Activated CD8-positive, alpha-beta memory T cell treated with anti-CD3 and anti-CD28 coated beads for 48 hours (primary cell): ENCODE measurements around the gene DPP10.
"Not testable (repeated sequence)": the region's sequence is repeated elsewhere in the genome, so short reads cannot be mapped to it uniquely, and the experiment has no call there.

Experiments
- DNase-seq, 3 experiments: peaks; one replicate each; pipeline ENCODE4 v3.0.0-alpha.2; 2020; ENCODE audit warnings: low read depth in 2 of 3, low spot score in 2 of 3

Gene DPP10

GRCh38 chr2:115389898-115390565 is 947.6 kb downstream of the DPP10 start:
- DNase-seq, result no peak

DNA sequence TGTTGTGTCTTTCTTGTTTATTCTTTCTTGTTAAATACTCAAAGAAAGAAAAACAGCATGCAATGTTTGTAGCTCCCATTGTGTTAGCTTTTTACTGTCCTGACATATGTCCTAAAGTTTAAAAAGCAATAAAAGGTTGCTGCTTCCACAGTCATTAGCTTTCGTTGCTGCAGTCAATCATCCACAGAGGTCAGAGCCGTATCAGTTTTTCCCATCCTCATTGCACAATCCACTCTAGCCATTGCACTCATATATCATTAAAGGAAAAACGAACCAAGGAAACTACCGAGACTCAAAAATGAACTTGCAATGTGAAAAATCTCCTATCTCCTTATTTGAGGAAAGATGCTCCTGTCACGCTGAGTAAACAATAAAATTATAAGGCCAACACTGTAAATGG is 954.1 kb downstream of the DPP10 start:
- DNase-seq, result no peak

DNA sequence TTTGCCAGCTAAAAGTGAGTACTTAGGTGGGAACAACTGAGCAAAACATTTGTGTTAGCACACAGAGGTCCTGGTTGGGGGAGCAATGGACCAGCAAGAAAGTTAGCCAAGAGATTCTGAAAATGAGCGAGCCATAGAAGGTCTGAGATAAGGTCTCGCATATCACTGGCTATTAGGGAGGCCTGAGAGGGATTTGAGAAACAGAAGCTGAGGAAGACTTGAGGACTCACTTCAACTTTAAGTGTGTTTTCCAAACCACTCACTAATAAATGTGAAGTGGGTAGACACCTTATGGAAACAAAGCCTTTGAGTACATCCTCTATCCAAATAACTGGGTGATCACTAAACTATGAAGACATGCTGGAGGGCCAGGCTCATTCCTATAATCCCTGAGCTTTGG is 958.5 kb downstream of the DPP10 start:
- DNase-seq, result no peak

DNA sequence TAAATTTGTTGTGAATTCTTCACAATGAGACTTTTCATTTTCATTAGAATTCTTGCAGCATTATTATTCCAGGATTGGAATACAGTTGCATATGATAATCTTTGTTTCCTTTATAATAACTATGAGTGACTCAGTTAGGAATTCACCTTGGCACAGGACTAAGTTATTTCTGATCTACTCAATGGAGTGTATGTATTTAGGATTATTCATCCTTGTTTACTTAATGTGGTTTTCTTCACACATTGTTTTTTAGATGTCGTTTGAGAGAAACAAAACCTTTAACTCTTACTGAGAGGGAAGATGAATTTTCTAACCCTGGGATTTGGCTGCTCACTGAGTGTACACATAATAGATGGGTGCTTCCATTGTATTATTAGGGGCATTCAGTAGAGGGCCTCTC is 970.1 kb downstream of the DPP10 start:
- DNase-seq, result no peak

DNA sequence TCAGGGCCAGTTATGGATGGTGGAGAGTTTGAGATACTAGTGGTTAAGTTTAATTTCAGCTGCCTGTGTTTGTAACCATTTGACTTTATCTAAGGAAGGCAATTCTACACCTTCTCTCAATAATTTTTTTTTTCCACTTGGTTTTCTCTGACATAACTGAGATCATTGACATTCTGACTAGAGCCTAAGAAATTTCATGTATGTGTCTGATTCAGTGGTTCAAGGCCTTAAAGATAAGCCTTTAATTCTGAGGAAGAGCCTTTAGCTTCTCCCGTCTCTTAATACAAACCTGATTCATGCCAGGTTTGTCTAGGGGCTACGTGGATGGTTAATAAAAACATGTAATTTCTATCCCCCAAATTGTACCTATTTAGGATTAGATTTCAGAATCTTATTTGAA is 971.4 kb downstream of the DPP10 start:
- no peak for DNase-seq

DNA sequence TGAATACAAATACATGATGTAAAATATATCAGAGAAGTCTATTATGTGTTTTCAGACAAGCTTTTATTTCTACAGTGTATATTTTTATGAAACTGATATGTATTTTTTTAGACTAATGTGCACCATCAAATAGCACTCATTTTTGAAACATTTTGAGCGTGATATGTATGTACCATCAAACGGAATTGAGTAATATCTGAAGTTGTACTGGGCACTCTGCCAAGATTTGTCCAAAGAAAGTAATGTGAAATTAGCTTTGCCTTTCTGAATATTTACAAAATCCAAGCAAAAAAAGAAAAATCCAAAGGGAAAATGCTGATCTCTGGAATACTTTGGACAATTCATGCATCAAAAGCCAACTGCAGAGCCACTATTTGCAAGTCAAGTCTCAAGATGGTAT is 972.0 kb downstream of the DPP10 start:
- DNase-seq, result no peak

- no peak for DNase-seq
Observed at GRCh38 chr2:115422004-115422634, 979.7 kb downstream of the DPP10 start.

GRCh38 chr2:115427436-115427835 is 985.0 kb downstream of the DPP10 start:
- DNase-seq, result no peak

GRCh38 chr2:115440746-115441145 is 998.3 kb downstream of the DPP10 start:
- DNase-seq, result not testable (repeated sequence)

DNA sequence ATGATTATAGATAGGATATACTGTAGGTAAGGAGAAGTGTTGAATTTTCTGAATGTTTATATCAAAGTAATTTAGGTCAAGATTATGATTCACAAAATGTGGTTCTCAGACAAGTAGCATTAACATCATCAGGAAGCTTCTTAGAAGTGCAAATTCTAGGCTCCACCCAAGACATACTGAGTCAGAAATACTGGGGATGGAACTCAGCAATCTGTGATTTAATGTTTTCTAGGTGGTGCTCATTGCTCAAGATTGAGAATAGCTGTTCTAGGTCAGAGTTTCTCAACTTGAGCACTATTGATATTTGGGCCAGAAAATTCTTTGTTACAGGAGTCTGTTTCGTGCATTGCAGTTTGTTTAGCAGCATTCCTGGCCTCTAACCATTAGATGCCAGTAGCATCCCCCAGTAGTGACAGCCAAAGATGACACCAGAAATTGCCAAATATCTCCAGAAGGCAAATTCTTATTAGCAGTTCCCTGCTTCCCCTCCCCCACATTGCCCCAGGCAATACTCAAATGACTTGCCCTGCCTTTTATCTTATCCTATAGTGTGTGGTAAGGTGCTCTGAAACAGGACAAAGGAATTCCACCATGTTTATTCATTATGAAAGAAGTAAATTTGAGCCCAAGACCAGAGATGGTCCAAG is 1001.2 kb downstream of the DPP10 start:
- DNase-seq, result no peak

GRCh38 chr2:115460008-115460407 is 1017.6 kb downstream of the DPP10 start:
- no peak for DNase-seq

DNA sequence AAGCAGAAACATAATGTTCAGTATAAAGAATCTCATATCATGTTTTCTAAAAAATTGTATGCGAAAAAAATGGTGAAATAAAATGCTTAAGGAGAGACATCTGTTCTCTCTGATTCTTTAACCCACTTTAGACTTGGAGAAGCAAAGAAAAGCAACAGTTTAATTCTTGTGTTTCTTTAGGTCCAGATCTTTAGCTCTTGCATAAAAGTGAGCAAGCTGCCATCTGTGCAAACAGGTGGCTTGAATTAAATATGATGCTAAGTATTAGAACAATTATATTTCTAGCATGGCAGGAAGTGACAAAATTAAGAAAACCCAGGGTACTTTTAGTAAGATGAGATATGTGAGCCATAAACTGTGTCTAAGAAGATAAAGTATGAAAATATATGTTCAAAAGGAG is 1038.3 kb downstream of the DPP10 start:
- no peak for DNase-seq

- DNase-seq, result no peak
Observed at GRCh38 chr2:115481842-115482241, 1039.4 kb downstream of the DPP10 start.

GRCh38 chr2:115483666-115484065 is 1041.2 kb downstream of the DPP10 start:
- DNase-seq, result no peak

- DNase-seq, result no peak
Observed at GRCh38 chr2:115484486-115484885, 1042.0 kb downstream of the DPP10 start.

GRCh38 chr2:115484983-115485382 is 1042.5 kb downstream of the DPP10 start:
- DNase-seq, result no peak

DNA sequence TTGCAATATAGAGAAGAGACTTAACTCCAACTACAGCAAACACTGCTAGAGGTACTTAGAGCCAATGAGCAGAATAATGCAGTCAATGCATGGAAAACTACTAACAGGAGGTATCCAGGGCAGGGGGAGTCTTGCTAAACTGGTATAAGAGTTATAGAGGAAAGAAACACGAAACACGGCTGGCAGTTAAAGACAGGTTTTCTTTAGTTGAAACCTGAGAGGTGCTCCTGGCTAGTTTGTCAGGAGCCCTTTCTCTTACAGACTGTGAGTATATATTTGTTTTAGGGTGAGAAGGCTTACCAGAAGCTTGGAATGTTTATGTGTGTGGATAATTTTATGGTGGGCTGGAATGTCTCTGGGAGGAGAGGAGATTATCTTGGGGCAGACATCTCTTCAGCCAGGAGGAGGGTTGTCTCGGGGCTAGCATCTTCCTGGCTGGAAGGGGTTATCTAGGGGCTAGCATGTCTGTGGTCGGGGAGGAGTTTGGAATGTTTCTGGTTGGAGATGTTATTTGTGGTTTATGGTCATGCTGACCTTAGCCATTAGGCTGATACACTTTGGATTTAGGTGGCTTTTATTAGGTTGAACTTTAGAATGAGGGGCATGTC is 1048.8 kb downstream of the DPP10 start:
- DNase-seq, result no peak

- DNase-seq, result no peak
Observed at GRCh38 chr2:115505331-115505730, 1062.9 kb downstream of the DPP10 start.

DNA sequence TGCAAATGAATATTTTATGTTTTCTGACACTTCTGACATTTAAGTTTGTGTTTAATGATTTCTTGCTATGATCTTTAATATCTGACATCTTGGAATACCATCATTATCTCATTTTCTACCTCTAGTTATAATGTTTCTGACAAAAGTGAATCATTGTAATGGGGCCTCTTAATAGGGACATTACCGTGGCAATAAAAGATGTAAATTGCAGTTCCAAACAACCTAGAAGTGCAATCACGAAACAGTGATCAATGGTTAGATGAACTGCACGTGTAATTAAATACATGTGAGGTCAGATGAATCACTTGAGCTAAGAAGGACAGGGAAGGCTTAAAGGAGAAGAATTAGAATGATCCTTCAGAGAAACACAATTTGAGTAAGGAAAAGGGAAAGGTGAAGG is 1078.3 kb downstream of the DPP10 start:
- no peak for DNase-seq

GRCh38 chr2:115524452-115524851 is 1082.0 kb downstream of the DPP10 start:
- DNase-seq, result no peak

GRCh38 chr2:115529627-115530026 is 1087.2 kb downstream of the DPP10 start:
- no peak for DNase-seq

- DNase-seq, result no peak
Observed at GRCh38 chr2:115533081-115533480, 1090.6 kb downstream of the DPP10 start.
